Adrenal gland (tissue), 5 donors: Measurements from ENCODE around the gene CCDC24.

ENCODE experiments used
- POLR2A ChIP-seq, 2 donors: fragments of 450-650 bp; IDR thresholded peaks; one replicate each; pipeline ENCODE4 v1.6.1; 2017; ENCODE audit warnings: antibody characterized with exemption in 2 of 2, mild to moderate bottlenecking in 2 of 2, moderate library complexity in 1 of 2
- TF ChIP-seq, protein P1 (sequence below), 6 experiments: fragments of 450-650 bp in 4 of 6; fragments of 200-600 bp in 2 of 6; sonication (generic) in 1 of 6; IDR thresholded peaks; 1 replicate in 5 of 6; 2 replicates in 1 of 6; pipeline versions ENCODE4 v1.5.1 to v1.8.0; 2016 to 2021; ENCODE audit warnings: antibody characterized with exemption in 6 of 6, mild to moderate bottlenecking in 2 of 6, moderate library complexity in 1 of 6
- donor health status: DM: no; HTN: no; CAD: no.

- TF ChIP-seq, protein P1, sequence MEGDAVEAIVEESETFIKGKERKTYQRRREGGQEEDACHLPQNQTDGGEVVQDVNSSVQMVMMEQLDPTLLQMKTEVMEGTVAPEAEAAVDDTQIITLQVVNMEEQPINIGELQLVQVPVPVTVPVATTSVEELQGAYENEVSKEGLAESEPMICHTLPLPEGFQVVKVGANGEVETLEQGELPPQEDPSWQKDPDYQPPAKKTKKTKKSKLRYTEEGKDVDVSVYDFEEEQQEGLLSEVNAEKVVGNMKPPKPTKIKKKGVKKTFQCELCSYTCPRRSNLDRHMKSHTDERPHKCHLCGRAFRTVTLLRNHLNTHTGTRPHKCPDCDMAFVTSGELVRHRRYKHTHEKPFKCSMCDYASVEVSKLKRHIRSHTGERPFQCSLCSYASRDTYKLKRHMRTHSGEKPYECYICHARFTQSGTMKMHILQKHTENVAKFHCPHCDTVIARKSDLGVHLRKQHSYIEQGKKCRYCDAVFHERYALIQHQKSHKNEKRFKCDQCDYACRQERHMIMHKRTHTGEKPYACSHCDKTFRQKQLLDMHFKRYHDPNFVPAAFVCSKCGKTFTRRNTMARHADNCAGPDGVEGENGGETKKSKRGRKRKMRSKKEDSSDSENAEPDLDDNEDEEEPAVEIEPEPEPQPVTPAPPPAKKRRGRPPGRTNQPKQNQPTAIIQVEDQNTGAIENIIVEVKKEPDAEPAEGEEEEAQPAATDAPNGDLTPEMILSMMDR (IDR thresholded peaks at IDR 0.05) = no peak
- TF ChIP-seq POLR2A (IDR thresholded peaks at IDR 0.05) = no peak
Measured at GRCh38 chr1:43968348-43968948, 23.0 kb upstream of the CCDC24 start.
